Measurements from ENCODE around the gene OR5H14.
"Not testable (repeated sequence)": the region's sequence is repeated elsewhere in the genome, so short reads cannot be mapped to it uniquely, and the experiment has no call there.

Gene OR5H14

DNA sequence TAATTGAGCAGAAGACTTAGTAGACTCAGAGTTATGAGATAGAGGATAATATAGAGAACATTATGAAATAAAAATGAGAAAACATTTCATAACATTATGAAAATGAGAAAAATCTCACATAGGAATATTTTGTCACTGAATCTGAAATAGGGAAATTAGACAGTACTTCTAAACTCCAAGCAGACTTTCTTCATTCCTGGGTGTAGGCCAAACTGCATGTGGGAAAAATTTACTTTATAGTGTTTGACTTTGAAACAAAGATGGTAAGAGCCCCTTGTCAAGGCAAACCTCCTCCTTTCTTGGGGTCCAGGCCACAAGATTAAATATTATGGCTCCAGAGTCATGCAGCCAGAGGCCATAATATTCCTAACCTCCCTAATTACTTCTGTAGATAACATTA is 6.7 kb upstream of the OR5H14 start:
- no peaks in the 10 kb centered on the region for H3K27me3 ChIP-seq (ENCODE audit: insufficient read depth, poor library complexity, severe bottlenecking)
- TF ChIP-seq SPI1 (IDR thresholded peaks at IDR 0.05; ENCODE audit: borderline replicate concordance, low read depth), result no peak
- DNase-seq (ENCODE audit: low read depth in 1 of 2, low spot score in 1 of 2), result no peak

DNA sequence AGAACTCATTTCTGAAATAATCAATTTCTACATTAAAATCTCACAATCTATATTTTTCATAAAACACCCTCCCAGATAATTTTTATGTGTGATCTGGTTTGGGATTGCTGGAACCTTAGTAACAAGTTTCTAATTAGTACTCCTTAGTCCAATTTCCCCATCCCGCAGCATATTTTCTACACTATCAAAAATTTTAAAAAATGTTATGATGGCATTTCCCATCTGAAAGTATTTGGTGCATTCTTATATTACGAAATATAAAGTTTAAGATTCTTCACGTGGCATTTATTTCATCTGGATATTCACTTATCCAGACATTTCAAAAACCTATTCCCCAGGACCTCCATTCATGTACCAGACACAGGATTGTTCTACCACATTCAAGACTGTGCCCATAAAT is 1.5 kb downstream of the OR5H14 start:
- TF ChIP-seq, protein P1, sequence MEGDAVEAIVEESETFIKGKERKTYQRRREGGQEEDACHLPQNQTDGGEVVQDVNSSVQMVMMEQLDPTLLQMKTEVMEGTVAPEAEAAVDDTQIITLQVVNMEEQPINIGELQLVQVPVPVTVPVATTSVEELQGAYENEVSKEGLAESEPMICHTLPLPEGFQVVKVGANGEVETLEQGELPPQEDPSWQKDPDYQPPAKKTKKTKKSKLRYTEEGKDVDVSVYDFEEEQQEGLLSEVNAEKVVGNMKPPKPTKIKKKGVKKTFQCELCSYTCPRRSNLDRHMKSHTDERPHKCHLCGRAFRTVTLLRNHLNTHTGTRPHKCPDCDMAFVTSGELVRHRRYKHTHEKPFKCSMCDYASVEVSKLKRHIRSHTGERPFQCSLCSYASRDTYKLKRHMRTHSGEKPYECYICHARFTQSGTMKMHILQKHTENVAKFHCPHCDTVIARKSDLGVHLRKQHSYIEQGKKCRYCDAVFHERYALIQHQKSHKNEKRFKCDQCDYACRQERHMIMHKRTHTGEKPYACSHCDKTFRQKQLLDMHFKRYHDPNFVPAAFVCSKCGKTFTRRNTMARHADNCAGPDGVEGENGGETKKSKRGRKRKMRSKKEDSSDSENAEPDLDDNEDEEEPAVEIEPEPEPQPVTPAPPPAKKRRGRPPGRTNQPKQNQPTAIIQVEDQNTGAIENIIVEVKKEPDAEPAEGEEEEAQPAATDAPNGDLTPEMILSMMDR (IDR thresholded peaks at IDR 0.05; ENCODE audit: insufficient read depth, low read length), result no peak
- H3K27ac ChIP-seq (replicated peaks), result no peak overlapping the region

More for the DNA sequence above, 6.7 kb upstream of the OR5H14 start:
- Histone ChIP-seq H3K4me3 (replicated peaks; ENCODE audit: insufficient read depth, low read length) (no peak overlapping the region), H3K27ac (replicated peaks) (no peak overlapping the region)

DNA sequence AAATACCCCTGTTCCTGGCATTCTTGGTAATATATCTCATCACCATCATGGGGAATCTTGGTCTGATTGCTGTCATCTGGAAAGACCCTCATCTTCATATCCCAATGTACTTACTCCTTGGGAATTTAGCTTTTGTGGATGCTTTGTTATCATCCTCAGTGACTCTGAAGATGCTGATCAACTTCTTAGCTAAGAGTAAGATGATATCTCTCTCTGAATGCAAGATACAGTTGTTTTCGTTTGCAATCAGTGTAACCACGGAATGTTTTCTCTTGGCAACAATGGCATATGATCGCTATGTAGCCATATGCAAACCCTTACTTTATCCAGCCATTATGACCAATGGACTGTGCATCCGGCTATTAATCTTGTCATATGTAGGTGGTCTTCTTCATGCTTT is 2.2 kb downstream of the OR5H14 start:
- DNase-seq (ENCODE audit: low read depth in 1 of 2, low spot score in 1 of 2); H3K4me3 ChIP-seq (replicated peaks; ENCODE audit: insufficient read depth, low read length); H3K27me3 ChIP-seq (ENCODE audit: insufficient read depth, poor library complexity, severe bottlenecking); H3K27ac ChIP-seq (replicated peaks): not testable (repeated sequence)

More for the DNA sequence above, 1.5 kb downstream of the OR5H14 start:
- H3K4me3 ChIP-seq (replicated peaks; ENCODE audit: insufficient read depth, low read length), result no peak overlapping the region
- DNase-seq (ENCODE audit: low read depth in 1 of 2, low spot score in 1 of 2), result no peak
- H3K27me3 ChIP-seq (ENCODE audit: insufficient read depth, poor library complexity, severe bottlenecking), result no peaks in the 10 kb centered on the region

DNA sequence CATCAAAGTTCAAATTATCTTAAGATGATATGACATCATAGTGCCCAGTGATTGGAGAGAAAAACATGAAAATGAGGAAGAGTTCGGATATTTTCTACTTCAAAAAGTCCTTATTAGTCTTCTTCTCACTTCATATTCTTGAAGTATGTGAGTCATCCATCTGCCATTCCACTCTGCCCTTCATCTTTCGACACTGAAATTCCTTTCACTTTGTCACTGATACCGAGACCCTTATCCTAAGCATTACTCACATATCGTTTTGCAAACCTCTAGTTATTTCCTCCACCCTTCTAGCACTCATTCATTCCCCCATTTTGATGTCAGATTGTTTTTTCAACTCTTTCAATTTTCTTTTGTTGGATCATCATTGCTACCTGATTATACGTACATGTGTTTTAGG is 4.0 kb downstream of the OR5H14 start:
- Histone ChIP-seq H3K4me3 (replicated peaks; ENCODE audit: insufficient read depth, low read length) (no peak overlapping the region), H3K27ac (replicated peaks) (no peak overlapping the region), H3K27me3 (ENCODE audit: insufficient read depth, poor library complexity, severe bottlenecking) (no peaks in the 10 kb centered on the region)
- no peak for DNase-seq (ENCODE audit: low read depth in 1 of 2, low spot score in 1 of 2)
- TF ChIP-seq, protein P1 (IDR thresholded peaks at IDR 0.05; ENCODE audit: insufficient read depth, low read length), result no peak
- TF ChIP-seq SPI1 (IDR thresholded peaks at IDR 0.05; ENCODE audit: borderline replicate concordance, low read depth), result no peak
- TF ChIP-seq, protein P2, sequence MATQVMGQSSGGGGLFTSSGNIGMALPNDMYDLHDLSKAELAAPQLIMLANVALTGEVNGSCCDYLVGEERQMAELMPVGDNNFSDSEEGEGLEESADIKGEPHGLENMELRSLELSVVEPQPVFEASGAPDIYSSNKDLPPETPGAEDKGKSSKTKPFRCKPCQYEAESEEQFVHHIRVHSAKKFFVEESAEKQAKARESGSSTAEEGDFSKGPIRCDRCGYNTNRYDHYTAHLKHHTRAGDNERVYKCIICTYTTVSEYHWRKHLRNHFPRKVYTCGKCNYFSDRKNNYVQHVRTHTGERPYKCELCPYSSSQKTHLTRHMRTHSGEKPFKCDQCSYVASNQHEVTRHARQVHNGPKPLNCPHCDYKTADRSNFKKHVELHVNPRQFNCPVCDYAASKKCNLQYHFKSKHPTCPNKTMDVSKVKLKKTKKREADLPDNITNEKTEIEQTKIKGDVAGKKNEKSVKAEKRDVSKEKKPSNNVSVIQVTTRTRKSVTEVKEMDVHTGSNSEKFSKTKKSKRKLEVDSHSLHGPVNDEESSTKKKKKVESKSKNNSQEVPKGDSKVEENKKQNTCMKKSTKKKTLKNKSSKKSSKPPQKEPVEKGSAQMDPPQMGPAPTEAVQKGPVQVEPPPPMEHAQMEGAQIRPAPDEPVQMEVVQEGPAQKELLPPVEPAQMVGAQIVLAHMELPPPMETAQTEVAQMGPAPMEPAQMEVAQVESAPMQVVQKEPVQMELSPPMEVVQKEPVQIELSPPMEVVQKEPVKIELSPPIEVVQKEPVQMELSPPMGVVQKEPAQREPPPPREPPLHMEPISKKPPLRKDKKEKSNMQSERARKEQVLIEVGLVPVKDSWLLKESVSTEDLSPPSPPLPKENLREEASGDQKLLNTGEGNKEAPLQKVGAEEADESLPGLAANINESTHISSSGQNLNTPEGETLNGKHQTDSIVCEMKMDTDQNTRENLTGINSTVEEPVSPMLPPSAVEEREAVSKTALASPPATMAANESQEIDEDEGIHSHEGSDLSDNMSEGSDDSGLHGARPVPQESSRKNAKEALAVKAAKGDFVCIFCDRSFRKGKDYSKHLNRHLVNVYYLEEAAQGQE (IDR thresholded peaks at IDR 0.05; ENCODE audit: insufficient replicate concordance, low read depth), result no peak
- TF ChIP-seq GABPA (IDR thresholded peaks at IDR 0.05; ENCODE audit: low read depth), result no peak
- no peak for TF ChIP-seq POLR2AphosphoS5 (IDR thresholded peaks at IDR 0.05; ENCODE audit: low read depth)

DNA sequence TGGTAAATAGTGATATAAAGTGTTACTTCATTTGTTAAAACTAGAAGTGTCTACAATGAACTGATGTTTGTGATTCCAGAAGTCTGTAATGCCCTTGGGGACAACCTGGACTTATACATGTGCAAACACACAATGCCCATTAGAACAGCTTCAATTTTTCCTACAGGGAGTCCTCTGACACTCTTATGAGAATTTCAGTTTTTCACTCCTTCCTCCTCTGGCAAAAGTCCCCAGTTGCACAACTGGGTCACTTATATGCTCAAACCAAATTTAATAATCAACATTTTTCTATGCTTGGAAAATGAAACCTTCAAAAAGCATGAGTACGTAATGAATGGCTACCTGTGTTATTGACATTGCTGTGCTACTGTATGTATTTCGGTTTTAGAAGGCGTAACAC is 19.1 kb downstream of the OR5H14 start, which contains the start of gene OR5H15:
TSS of gene OR5H15 (plus strand) at position 301 of the 400 bp plus-strand sequence. CDS start 2,004 bp downstream, outside the sequence.
- TF ChIP-seq SPI1 (IDR thresholded peaks at IDR 0.05; ENCODE audit: borderline replicate concordance, low read depth), result no peak

DNA sequence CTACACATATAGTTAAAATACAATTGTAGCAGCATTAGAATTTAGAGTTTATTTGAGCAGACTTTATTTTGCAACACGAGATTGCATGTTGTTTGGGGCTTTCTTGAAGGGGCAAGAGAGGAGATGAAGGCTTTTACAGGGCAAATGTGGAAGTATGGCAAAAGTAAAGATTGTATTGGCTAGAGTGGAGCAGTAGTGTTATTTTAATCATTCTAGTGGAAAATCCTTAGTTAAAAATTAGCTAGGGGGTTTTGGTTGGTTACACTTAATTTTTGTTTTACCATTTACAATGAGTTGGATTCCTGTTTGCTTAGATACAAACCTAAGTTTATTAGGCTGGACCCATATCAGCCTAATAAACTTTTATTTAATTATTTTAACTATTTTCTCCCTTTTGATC is 23.8 kb downstream of the OR5H14 start:
- DNase-seq (ENCODE audit: low read depth in 1 of 2, low spot score in 1 of 2), result no peak
- no peak overlapping the region for H3K27ac ChIP-seq (replicated peaks)
- H3K4me3 ChIP-seq (replicated peaks; ENCODE audit: insufficient read depth, low read length), result no peak overlapping the region
- TF ChIP-seq, protein P2 (IDR thresholded peaks at IDR 0.05; ENCODE audit: insufficient replicate concordance, low read depth), result no peak
- TF ChIP-seq SPI1 (IDR thresholded peaks at IDR 0.05; ENCODE audit: borderline replicate concordance, low read depth) (no peak), GABPA (IDR thresholded peaks at IDR 0.05; ENCODE audit: low read depth) (no peak), POLR2AphosphoS5 (IDR thresholded peaks at IDR 0.05; ENCODE audit: low read depth) (no peak)
- TF ChIP-seq, protein P1 (IDR thresholded peaks at IDR 0.05; ENCODE audit: insufficient read depth, low read length), result no peak
- H3K27me3 ChIP-seq (ENCODE audit: insufficient read depth, poor library complexity, severe bottlenecking), result no peaks in the 10 kb centered on the region

More for the DNA sequence above, 19.1 kb downstream of the OR5H14 start, which contains the start of gene OR5H15:
- no peaks in the 10 kb centered on the region for H3K27me3 ChIP-seq (ENCODE audit: insufficient read depth, poor library complexity, severe bottlenecking)
- H3K4me3 ChIP-seq (replicated peaks; ENCODE audit: insufficient read depth, low read length), result no peak within 1 kb of the TSS
- no peak within 1 kb of the TSS for H3K27ac ChIP-seq (replicated peaks)
- no peak for DNase-seq (ENCODE audit: low read depth in 1 of 2, low spot score in 1 of 2)
